Hepatocyte (in vitro differentiated cells): ENCODE results near the gene NHS. TPM values are rescaled to one million over a fixed set of nuclear protein-coding genes. Genes with fewer than 3 reads are reported as not detected.

Experiments
- DNase-seq: peaks from one replicate; pipeline ENCODE4 v3.0.0-alpha.2; 2016; ENCODE audit warnings: low spot score
- H2AFZ ChIP-seq: fragments of 200-600 bp; sonication (generic); 2 replicates; pipeline ENCODE4 v1.6.0; 2016; ENCODE audit warnings: antibody characterized with exemption, mild to moderate bottlenecking
- H3K27ac ChIP-seq: fragments of 200-600 bp; sonication (generic); 2 replicates; pipeline ENCODE4 v1.5.1; 2016; ENCODE audit warnings: mild to moderate bottlenecking
- H3K27me3 ChIP-seq: fragments of 200-600 bp; sonication (generic); 2 replicates; pipeline ENCODE4 v1.6.1; 2016
- H3K36me3 ChIP-seq: fragments of 200-600 bp; sonication (generic); replicated peaks from 2 replicates; pipeline ENCODE4 v1.5.1; 2016; ENCODE audit warnings: low read depth; ENCODE audit not compliant: insufficient read depth
- H3K4me1 ChIP-seq: fragments of 200-600 bp; sonication (generic); 2 replicates; pipeline ENCODE4 v1.5.1; 2016; ENCODE audit warnings: mild to moderate bottlenecking, moderate library complexity; ENCODE audit not compliant: insufficient read depth
- H3K4me2 ChIP-seq: fragments of 200-600 bp; sonication (generic); 2 replicates; pipeline ENCODE4 v1.6.0; 2016
- H3K4me3 ChIP-seq: fragments of 200-600 bp; sonication (generic); 2 replicates; pipeline ENCODE4 v1.5.1; 2016; ENCODE audit warnings: mild to moderate bottlenecking
- H3K79me2 ChIP-seq: fragments of 200-600 bp; sonication (generic); 2 replicates; pipeline ENCODE4 v1.6.0; 2017; ENCODE audit warnings: mild to moderate bottlenecking
- H3K9me2 ChIP-seq: fragments of 200-600 bp; sonication (generic); replicated peaks from 2 replicates; pipeline ENCODE4 v1.6.0; 2017; ENCODE audit warnings: mild to moderate bottlenecking; ENCODE audit not compliant: insufficient read depth
- H3K9me3 ChIP-seq: fragments of 200-600 bp; sonication (generic); 2 replicates; pipeline ENCODE4 v1.5.1; 2016; ENCODE audit warnings: low read depth, mild to moderate bottlenecking
- H4K20me1 ChIP-seq: fragments of 200-600 bp; sonication (generic); 2 replicates; pipeline ENCODE4 v1.6.0; 2016; ENCODE audit warnings: mild to moderate bottlenecking; ENCODE audit not compliant: insufficient read depth, poor library complexity, severe bottlenecking
- CTCF ChIP-seq: fragments of 200-600 bp; sonication (generic); IDR thresholded peaks from 2 replicates; pipeline ENCODE4 v1.5.1; 2016; ENCODE audit warnings: antibody characterized with exemption, mild to moderate bottlenecking; ENCODE audit not compliant: poor library complexity
- EZH2 ChIP-seq: fragments of 200-600 bp; sonication (generic); IDR thresholded peaks from 2 replicates; pipeline ENCODE4 v1.6.1; 2016; ENCODE audit warnings: antibody characterized with exemption, mild to moderate bottlenecking, borderline replicate concordance
- EZH2phosphoT487 ChIP-seq: fragments of 200-600 bp; sonication (generic); IDR thresholded peaks from one replicate; pipeline ENCODE4 v1.6.1; 2018; ENCODE audit warnings: antibody characterized with exemption, mild to moderate bottlenecking, low read depth, moderate library complexity; ENCODE audit not compliant: unreplicated experiment, severe bottlenecking
- WGBS: methylation state at CpG from one replicate; pipeline ENCODE4 v1.1.6; 2016; ENCODE audit warnings: low lambda C conversion rate; ENCODE audit errors: missing lambda C conversion rate; 5-methylcytosine and 5-hydroxymethylcytosine counted together
- polyA plus RNA-seq: library from polyadenylated mRNA; unstranded; fragments of >200 nt; fragmentation: Nextera tagmentation; extraction: Ambion mirVana; gene quantifications from 2 replicates; pipeline ENCODE4 v1.2.1, GENCODE V29; 2016
- total RNA-seq: library from RNA; depleted of rRNA; stranded (reverse); fragments of >200 nt; gene quantifications from 2 replicates; pipeline ENCODE4 v1.2.3, GENCODE V29; 2014

NHS gene
- total and polyA plus RNA-seq, 2 experiments from 2014 or later, result 0.35 to 3.1 TPM

DNA sequence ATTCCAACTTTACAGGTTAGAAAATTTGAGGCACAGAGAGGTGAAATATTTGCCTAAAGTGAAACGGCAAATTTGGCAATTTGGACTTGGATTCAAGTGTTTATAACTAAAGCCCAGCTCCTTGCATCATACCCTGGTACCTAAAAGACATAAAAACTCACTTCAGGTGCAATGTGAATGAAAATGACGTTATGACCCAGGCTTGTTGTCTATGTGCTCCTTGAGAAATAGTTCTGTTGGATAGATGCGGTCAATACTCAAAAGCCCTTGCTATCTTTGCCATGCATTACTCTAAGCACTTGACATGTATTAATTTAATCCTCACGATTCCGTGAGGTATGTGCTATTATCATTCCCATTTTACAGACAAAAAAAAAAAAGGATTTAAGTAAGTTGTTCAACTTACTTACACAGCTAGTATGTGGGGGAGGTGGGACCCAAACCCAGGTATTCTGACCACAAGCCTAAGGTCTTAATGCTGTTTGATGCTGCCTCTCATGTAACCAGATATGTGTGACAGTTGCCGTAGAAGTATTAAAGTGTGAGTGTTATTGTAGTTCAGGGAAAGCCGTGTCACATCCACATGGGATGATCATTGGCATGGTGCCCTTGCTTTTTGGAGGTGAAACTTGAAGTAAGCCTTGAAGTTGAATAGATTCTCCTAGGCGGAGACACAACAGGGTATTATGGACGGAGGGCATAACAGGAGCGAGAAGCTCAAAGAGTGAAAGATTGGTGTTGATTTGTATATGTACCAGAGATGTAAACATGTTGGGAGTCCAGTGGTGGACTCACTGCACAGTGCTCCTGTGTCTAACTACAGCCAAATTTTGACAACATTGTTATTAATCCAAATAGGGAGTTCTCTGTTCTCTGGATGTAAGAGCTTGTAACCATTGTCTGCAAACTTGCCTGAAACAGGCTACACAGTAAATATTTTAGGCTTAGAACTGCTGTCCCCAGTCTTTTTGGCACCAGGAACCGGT lies 365.4 kb downstream of the NHS start:
- no peaks in the 10 kb centered on the region for H3K9me2 ChIP-seq
- no peaks in the 10 kb centered on the region for H3K4me1 ChIP-seq
- no peak for TF ChIP-seq EZH2
- no peak for TF ChIP-seq EZH2phosphoT487
- no peak for TF ChIP-seq CTCF
- peaks cover 54% of the 10 kb centered on the region for H3K79me2 ChIP-seq
- no peaks in the 10 kb centered on the region for H3K27me3 ChIP-seq
- no peak overlapping the region for H3K27ac ChIP-seq
- WGBS, result 74% methylated on average over 11 of the region's 11 CpGs
- H3K36me3 ChIP-seq, result no peaks in the 10 kb centered on the region
- DNase-seq, result no peak
- no peaks in the 10 kb centered on the region for H3K9me3 ChIP-seq
- no peak overlapping the region for H2AFZ ChIP-seq
- no peaks in the 10 kb centered on the region for H4K20me1 ChIP-seq
- no peak overlapping the region for H3K4me2 ChIP-seq
- no peak overlapping the region for H3K4me3 ChIP-seq

DNA sequence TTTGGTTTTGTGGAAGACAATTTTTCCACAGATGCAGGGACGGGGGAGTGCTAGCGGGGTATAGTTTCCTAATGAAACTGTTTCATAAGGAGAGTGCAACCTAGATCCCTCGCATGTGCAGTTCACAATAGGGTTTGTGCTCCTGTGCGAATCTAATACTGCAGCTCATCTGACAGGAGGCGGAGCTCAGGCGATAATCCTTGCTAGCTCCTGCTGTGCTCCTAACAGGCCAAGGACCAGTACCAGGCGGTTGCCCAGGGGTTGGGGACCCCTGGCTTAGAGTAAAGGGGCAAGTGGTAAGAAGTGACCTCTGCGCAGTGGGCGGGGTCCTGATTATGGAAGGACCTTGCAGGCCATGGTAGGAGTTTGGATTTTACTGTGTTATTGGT lies 366.1 kb downstream of the NHS start:
- 68% methylated on average over 9 of the region's 9 CpGs for WGBS
- no peak for DNase-seq
- no peak overlapping the region for H2AFZ ChIP-seq
- H3K9me3 ChIP-seq, result no peaks in the 10 kb centered on the region
- no peaks in the 10 kb centered on the region for H3K4me1 ChIP-seq
- no peak for TF ChIP-seq EZH2
- TF ChIP-seq EZH2phosphoT487, result no peak
- TF ChIP-seq CTCF, result no peak
- H4K20me1 ChIP-seq, result no peaks in the 10 kb centered on the region
- H3K79me2 ChIP-seq, result peaks cover 57% of the 10 kb centered on the region
- no peak overlapping the region for H3K27ac ChIP-seq
- H3K36me3 ChIP-seq, result no peaks in the 10 kb centered on the region
- H3K27me3 ChIP-seq, result no peaks in the 10 kb centered on the region
- no peak overlapping the region for H3K4me3 ChIP-seq
- H3K9me2 ChIP-seq, result no peaks in the 10 kb centered on the region
- no peak overlapping the region for H3K4me2 ChIP-seq

GRCh38 chrX:17743913-17744312 lies 368.9 kb downstream of the NHS start:
- H3K27ac ChIP-seq, result no peak overlapping the region
- H2AFZ ChIP-seq, result no peak overlapping the region
- no peak overlapping the region for H3K4me2 ChIP-seq
- H3K36me3 ChIP-seq, result no peaks in the 10 kb centered on the region
- no peaks in the 10 kb centered on the region for H3K9me3 ChIP-seq
- H3K79me2 ChIP-seq, result peaks cover 57% of the 10 kb centered on the region
- no peaks in the 10 kb centered on the region for H3K4me1 ChIP-seq
- no peaks in the 10 kb centered on the region for H3K9me2 ChIP-seq
- TF ChIP-seq EZH2, result no peak
- no peak for TF ChIP-seq CTCF
- TF ChIP-seq EZH2phosphoT487, result no peak
- H3K27me3 ChIP-seq, result no peaks in the 10 kb centered on the region
- DNase-seq, result no peak
- no peak overlapping the region for H3K4me3 ChIP-seq
- WGBS, result 38% methylated on average over 2 of the region's 2 CpGs
- H4K20me1 ChIP-seq, result no peaks in the 10 kb centered on the region
